NCI-H82 treated with DMSO at 0.1 percent for 48 hours (cell line): ENCODE measurements around the gene KLK11.

Experiments
- DNase-seq: peaks from one replicate; lab custom pipeline; 2025; ENCODE audit not compliant: unreplicated experiment; lab: John Stamatoyannopoulos, UW

KLK11 gene

DNA sequence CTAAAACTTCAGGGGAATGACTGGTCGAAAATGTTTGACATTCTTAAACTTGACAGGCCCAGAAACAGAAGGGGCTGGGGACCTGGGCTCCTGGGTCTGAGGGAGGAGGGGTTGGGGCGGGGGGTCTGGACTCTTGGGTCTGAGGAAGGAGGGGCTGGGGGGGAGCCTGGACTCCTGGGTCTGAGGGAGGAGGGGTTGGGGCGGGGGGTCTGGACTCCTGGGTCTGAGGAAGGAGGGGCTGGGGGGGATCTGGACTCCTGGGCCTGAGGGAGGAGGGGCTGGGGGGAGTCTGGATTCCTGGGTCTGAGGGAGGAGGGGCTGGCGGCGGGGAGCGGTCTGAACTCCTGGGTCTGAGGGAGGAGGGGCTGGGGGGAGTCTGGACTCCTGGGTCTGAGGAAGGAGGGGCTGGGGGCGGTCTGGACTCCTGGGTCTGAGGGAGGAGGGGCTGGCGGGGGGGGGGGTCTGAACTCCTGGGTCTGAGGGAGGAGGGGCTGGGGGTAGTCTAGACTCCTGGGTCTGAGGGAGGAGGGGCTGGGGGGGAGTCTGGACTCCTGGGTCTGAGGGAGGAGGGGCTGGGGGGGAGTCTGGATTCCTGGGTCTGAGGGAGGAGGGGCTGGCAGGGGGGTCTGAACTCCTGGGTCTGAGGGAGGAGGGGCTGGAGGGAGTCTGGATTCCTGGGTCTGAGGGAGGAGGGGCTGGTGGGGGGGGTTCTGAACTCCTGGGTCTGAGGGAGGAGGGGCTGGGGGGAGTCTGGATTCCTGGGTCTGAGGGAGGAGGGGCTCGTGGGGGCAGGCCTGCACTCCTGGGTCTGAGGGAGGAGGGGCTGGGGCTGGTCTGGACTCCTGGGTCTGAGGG, 51.5 kb downstream of the KLK11 start:
- no peak for DNase-seq

DNA sequence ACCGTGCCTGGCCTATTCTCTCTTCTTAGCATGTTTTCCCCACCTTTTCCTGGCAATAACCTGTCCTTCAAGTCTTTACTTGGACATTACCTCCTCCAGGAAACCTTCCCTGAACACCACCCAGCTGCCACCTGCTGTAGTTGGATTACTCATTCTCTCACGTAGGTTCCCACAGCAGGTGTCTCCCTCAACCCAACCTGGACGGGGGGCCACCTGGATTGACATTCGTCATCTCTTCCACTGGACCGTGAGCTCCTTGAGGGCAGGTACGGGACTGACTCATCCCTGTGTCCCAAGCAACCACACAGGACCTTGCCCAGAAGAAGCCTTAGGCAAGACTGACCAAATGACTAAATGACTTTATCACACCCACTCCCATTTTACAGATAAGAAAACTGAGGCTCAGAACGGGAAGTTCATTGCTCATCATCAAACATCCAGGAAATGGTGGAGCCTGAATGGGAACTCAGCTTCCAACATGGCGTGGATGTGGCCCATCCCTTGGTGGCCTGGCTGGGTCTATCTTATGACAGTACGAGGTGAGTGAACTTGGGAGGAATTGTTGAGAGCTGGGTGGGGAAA, 53.5 kb downstream of the KLK11 start:
- DNase-seq = no peak
